Measurements from ENCODE around the gene SMNDC1.

DNA sequence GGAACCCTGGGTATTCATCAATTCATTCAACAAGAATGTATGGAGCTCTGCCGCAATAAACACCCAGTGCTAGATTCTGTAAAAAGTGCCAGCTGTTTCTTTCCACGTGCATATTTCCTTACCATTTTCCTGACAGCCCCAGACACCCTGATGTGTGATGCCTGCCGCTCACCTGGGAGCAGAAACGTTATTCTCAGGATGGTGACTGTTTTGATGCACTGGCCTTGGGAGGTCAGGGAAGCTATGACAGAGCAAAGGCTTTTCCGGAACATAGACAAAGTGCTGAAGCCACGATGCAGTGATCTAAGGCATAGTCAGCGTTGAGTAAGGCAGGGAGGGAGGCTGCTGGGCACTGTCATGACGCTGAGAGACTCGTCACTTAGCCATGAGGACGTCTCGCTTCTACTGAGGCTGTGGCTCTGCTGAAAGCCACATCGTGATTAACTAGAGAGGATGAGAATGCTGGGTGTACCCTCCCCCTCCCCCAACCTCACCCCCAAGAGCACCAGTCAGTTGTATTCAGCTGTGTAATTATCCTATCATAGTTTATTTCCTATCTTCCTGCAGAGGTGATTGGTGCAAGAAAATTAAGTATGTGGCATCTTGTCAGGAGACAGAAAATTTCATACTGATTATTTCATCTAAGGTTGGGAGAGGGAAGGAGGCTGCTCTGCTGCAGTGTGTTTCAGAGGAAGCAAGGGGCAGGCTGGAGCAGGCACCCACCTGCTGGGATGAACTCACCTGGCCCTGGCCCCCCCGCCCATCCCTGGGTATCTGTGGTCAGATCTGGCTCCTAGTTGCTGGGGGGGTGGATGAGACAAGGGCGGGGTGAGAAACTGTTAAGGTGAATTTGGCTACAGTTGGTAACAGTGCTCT, 48.8 kb upstream of the SMNDC1 start:
- TF ChIP-seq, protein P1, sequence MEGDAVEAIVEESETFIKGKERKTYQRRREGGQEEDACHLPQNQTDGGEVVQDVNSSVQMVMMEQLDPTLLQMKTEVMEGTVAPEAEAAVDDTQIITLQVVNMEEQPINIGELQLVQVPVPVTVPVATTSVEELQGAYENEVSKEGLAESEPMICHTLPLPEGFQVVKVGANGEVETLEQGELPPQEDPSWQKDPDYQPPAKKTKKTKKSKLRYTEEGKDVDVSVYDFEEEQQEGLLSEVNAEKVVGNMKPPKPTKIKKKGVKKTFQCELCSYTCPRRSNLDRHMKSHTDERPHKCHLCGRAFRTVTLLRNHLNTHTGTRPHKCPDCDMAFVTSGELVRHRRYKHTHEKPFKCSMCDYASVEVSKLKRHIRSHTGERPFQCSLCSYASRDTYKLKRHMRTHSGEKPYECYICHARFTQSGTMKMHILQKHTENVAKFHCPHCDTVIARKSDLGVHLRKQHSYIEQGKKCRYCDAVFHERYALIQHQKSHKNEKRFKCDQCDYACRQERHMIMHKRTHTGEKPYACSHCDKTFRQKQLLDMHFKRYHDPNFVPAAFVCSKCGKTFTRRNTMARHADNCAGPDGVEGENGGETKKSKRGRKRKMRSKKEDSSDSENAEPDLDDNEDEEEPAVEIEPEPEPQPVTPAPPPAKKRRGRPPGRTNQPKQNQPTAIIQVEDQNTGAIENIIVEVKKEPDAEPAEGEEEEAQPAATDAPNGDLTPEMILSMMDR (IDR thresholded peaks at IDR 0.05; ENCODE audit: insufficient read depth, low read length), result no peak
- no peak for TF ChIP-seq GABPA (IDR thresholded peaks at IDR 0.05; ENCODE audit: low read depth)
